Activated CD8-positive, alpha-beta T cell treated with anti-CD3 and anti-CD28 coated beads for 36 hours (primary cell): ENCODE data around the gene C3orf49. TPM values are rescaled to one million over a fixed set of nuclear protein-coding genes. Genes with fewer than 3 reads are reported as not detected.
A peak's percentile ranks its signal among the peaks of the same experiment; 100 is the strongest.

Experiments used
- ATAC-seq: fragments of 200-7000 bp; cut with Tn5 transposase; one replicate; pipeline ENCODE4 v1.10.0; 2021; ENCODE audit warnings: mild to moderate bottlenecking, moderate library complexity
- CTCF ChIA-PET: fragments of 350-600 bp; sonication (Branson Sonifier 250); formaldehyde crosslinking; loops from one replicate; lab custom pipeline; 2021; ENCODE audit warnings: antibody characterized with exemption; lab: Charles Lee
- POLR2A ChIA-PET: fragments of 350-600 bp; sonication (Branson Sonifier 250); formaldehyde crosslinking; loops from one replicate; lab custom pipeline; 2021; ENCODE audit warnings: antibody characterized with exemption; lab: Charles Lee
- DNase-seq: peaks from one replicate; pipeline ENCODE4 v3.0.0-alpha.2; 2020
- H3K27ac Mint-ChIP-seq: one replicate; pipeline ENCODE4 v1.8.0; 2021; ENCODE audit warnings: mild to moderate bottlenecking, mixed read lengths
- H3K27me3 Mint-ChIP-seq: one replicate; pipeline ENCODE4 v1.8.0; 2021; ENCODE audit warnings: mixed read lengths
- H3K36me3 Mint-ChIP-seq: one replicate; pipeline ENCODE4 v1.8.0; 2021; ENCODE audit warnings: low read depth, mixed read lengths
- H3K4me1 Mint-ChIP-seq: one replicate; pipeline ENCODE4 v1.8.0; 2021; ENCODE audit warnings: low read depth, mixed read lengths
- H3K4me3 Mint-ChIP-seq: one replicate; pipeline ENCODE4 v1.8.0; 2021; ENCODE audit warnings: mild to moderate bottlenecking, moderate library complexity, mixed read lengths
- H3K9me3 Mint-ChIP-seq: one replicate; pipeline ENCODE4 v1.8.0; 2021; ENCODE audit warnings: mixed read lengths
- CTCF ChIP-seq: fragments of 200-600 bp; IDR thresholded peaks from one replicate; pipeline ENCODE4 v1.8.0; 2022; ENCODE audit warnings: antibody characterized with exemption, mild to moderate bottlenecking
- intact Hi-C: fragments of 100-400 bp; cut with micrococcal nuclease; formaldehyde crosslinking; loops from one replicate; pipeline ENCODE4 v1.10.0; 2022
- total RNA-seq, 2 experiments: library from RNA; stranded (reverse); gene quantifications; one replicate each; pipeline ENCODE4 v1.2.3, GENCODE V29; 2021

The C3orf49 gene
- total RNA-seq, 2 experiments from 2014 or later, result not detected

GRCh38 chr3:63896332-63897030 lies 77.4 kb downstream of the C3orf49 start:
- H3K4me1 Mint-ChIP-seq, result peaks cover 49% of the 10 kb centered on the region
- DNase-seq (no peak), ATAC-seq (no peak)
- H3K27ac Mint-ChIP-seq, result peak overlapping the region; percentile 75
- H3K36me3 Mint-ChIP-seq, result peaks cover 29% of the 10 kb centered on the region
- peaks cover 2% of the 10 kb centered on the region for H3K9me3 Mint-ChIP-seq
- intact Hi-C loops, result no loop called here
- ChIA-PET CTCF (no interaction called here), POLR2A (no interaction called here)
- no peak for TF ChIP-seq CTCF
- no peaks in the 10 kb centered on the region for H3K27me3 Mint-ChIP-seq
- no peak overlapping the region for H3K4me3 Mint-ChIP-seq

Other genes starting within 250 kb of the C3orf49 start
- gene SNTN, start 166.6 kb upstream of the C3orf49 start, total RNA-seq, result not detected
- 10 to 100 TPM; 85.0 to 85.5 TPM for gene THOC7, start 44.5 kb downstream of the C3orf49 start, total RNA-seq
- 10 to 100 TPM; 22.5 to 25.9 TPM for gene ATXN7, start 44.6 kb downstream of the C3orf49 start, total RNA-seq
- not detected for gene SCAANT1, start 93.1 kb downstream of the C3orf49 start, total RNA-seq
- gene PSMD6, start 204.2 kb downstream of the C3orf49 start, total RNA-seq, result 100 to 1,000 TPM; 110 to 113 TPM